IMR-90 (cell line): ENCODE results near the gene TRIO.

Experiments
- CEBPB ChIP-seq: IDR thresholded peaks from 2 replicates; pipeline ENCODE4 v1.6.1; 2012; ENCODE audit warnings: low read depth, low read length, improper control_type of control experiment
- CTCF ChIP-seq: conservative IDR thresholded peaks from 2 replicates; pipeline ENCODE4 v1.5.1; 2012; ENCODE audit warnings: mild to moderate bottlenecking, low read depth, low read length, improper control_type of control experiment
- FOS ChIP-seq: fragments of 150-350 bp; IDR thresholded peaks from 2 replicates; pipeline ENCODE4 v1.6.1; 2016; ENCODE audit warnings: low read depth, low read length
- MXI1 ChIP-seq: IDR thresholded peaks from 2 replicates; pipeline ENCODE4 v1.6.1; 2012; ENCODE audit warnings: low read depth, mild to moderate bottlenecking, low read length, moderate library complexity, borderline replicate concordance
- POLR2A ChIP-seq: IDR thresholded peaks from 2 replicates; pipeline ENCODE4 v1.6.1; 2012; ENCODE audit warnings: mild to moderate bottlenecking, low read depth, low read length
- RAD21 ChIP-seq: IDR thresholded peaks from 2 replicates; pipeline ENCODE4 v1.6.1; 2012; ENCODE audit warnings: low read length, improper control_type of control experiment
- RFX5 ChIP-seq: IDR thresholded peaks from 2 replicates; pipeline ENCODE4 v1.8.0; 2012; ENCODE audit warnings: low read depth, mild to moderate bottlenecking, low read length, moderate library complexity
- SMC3 ChIP-seq: fragments of 150-350 bp; IDR thresholded peaks from 2 replicates; pipeline ENCODE4 v1.6.1; 2016; ENCODE audit warnings: low read depth, mild to moderate bottlenecking, antibody characterized with exemption, low read length, moderate library complexity
- USF2 ChIP-seq: fragments of 150-350 bp; IDR thresholded peaks from 2 replicates; pipeline ENCODE4 v1.6.1; 2017; ENCODE audit warnings: mild to moderate bottlenecking, antibody characterized with exemption, low read length, low read depth

- TF ChIP-seq CTCF (no peak), CEBPB (peak; percentile 72), SMC3 (no peak; the same call in 1 of the 2 replicates), POLR2A (no peak; the same call in none of the 2 replicates), RAD21 (peak; percentile 7), MXI1 (no peak), USF2 (no peak), RFX5 (0 out of 2 replicates have a peak, but pooled peaks have one; percentile 5), FOS (peak; percentile 69; the same call in 1 of the 2 replicates)
These were observed 65.2 kb downstream of the TRIO start for GRCh38 chr5:14208071-14209021.
